Smooth muscle cell (in vitro differentiated cells): Measurements from ENCODE around the gene AP1M1. TPM values are rescaled to one million over a fixed set of nuclear protein-coding genes. Genes with fewer than 3 reads are reported as not detected.

Source experiments
- DNase-seq: peaks from one replicate; lab custom pipeline; 2025; ENCODE audit not compliant: unreplicated experiment; lab: John Stamatoyannopoulos, UW
- H2AFZ ChIP-seq: fragments of 200-600 bp; sonication (generic); 2 replicates; pipeline ENCODE4 v1.6.0; 2016; ENCODE audit warnings: antibody characterized with exemption, low read depth, mild to moderate bottlenecking
- H3F3A ChIP-seq: fragments of 200-600 bp; sonication (generic); 2 replicates; pipeline ENCODE4 v1.6.0; 2017; ENCODE audit warnings: antibody characterized with exemption, low read depth
- H3K27ac ChIP-seq: fragments of 200-600 bp; sonication (generic); 2 replicates; pipeline ENCODE4 v1.5.1; 2016; ENCODE audit warnings: low read depth, mild to moderate bottlenecking
- H3K27me3 ChIP-seq: fragments of 200-600 bp; sonication (generic); 2 replicates; pipeline ENCODE4 v1.6.1; 2016; ENCODE audit warnings: low read depth, mild to moderate bottlenecking
- H3K36me3 ChIP-seq: fragments of 200-600 bp; sonication (generic); 2 replicates; pipeline ENCODE4 v1.5.1; 2016; ENCODE audit warnings: low read depth
- H3K4me1 ChIP-seq: fragments of 200-600 bp; sonication (generic); 2 replicates; pipeline ENCODE4 v1.5.1; 2016; ENCODE audit warnings: low read depth
- H3K4me2 ChIP-seq: fragments of 200-600 bp; sonication (generic); 2 replicates; pipeline ENCODE4 v1.6.0; 2016; ENCODE audit warnings: mild to moderate bottlenecking
- H3K4me3 ChIP-seq: fragments of 200-600 bp; sonication (generic); 2 replicates; pipeline ENCODE4 v1.5.1; 2016; ENCODE audit warnings: mild to moderate bottlenecking
- H3K79me2 ChIP-seq: fragments of 200-600 bp; sonication (generic); 2 replicates; pipeline ENCODE4 v1.6.0; 2016; ENCODE audit warnings: low read depth, mild to moderate bottlenecking
- H3K9ac ChIP-seq: fragments of 200-600 bp; sonication (generic); 2 replicates; pipeline ENCODE4 v1.6.0; 2016; ENCODE audit warnings: low read depth
- H3K9me3 ChIP-seq: fragments of 200-600 bp; sonication (generic); replicated peaks from 2 replicates; pipeline ENCODE4 v1.5.1; 2016; ENCODE audit warnings: low read depth
- H4K20me1 ChIP-seq: fragments of 200-600 bp; sonication (generic); 2 replicates; pipeline ENCODE4 v1.6.0; 2016; ENCODE audit warnings: low read depth
- WGBS: methylation state at CpG from one replicate; pipeline ENCODE4 v1.1.7; 2016; ENCODE audit warnings: low lambda C conversion rate; 5-methylcytosine and 5-hydroxymethylcytosine counted together
- polyA plus RNA-seq: library from polyadenylated mRNA; unstranded; fragments of >200 nt; fragmentation: Nextera tagmentation; extraction: Ambion mirVana; gene quantifications from 2 replicates; pipeline ENCODE4 v1.2.1, GENCODE V29; 2016
- total RNA-seq: library from RNA; depleted of rRNA; stranded (reverse); fragments of >200 nt; gene quantifications from 2 replicates; pipeline ENCODE4 v1.2.3, GENCODE V29; 2014
- TF ChIP-seq, protein P1 (sequence below): fragments of 200-600 bp; sonication (generic); IDR thresholded peaks from 2 replicates; pipeline ENCODE4 v1.5.1; 2017; ENCODE audit warnings: borderline replicate concordance, mild to moderate bottlenecking, antibody characterized with exemption; ENCODE audit not compliant: insufficient read depth, poor library complexity, severe bottlenecking

The AP1M1 gene
- total and polyA plus RNA-seq, 2 experiments from 2014 or later, result 70.6 to 119 TPM

DNA sequence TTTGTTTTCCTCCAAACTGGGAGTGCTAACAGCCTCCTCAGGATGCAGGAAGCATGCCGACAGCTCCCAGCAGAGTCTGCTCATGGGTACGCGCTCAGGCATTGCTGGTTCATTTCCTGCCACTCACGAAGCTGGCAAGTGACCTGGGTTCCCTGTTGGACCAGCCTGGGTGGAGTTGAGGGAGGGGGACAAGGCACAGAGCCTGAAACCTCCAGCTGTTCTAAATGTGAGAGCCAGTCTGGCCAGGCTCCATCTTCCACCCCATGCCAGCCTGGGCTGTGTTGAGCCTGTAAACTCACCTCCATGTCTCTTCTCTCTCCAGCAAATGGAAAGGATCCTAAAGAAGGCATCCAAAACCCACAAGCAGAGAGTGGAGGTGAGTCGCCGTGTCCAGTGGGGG is 7.5 kb upstream of the AP1M1 start:
- H3K4me1 ChIP-seq, result peaks cover 8% of the 10 kb centered on the region
- no peak overlapping the region for H2AFZ ChIP-seq
- H3K4me2 ChIP-seq, result no peak overlapping the region
- no peak for DNase-seq
- H3K9me3 ChIP-seq, result no peaks in the 10 kb centered on the region
- H4K20me1 ChIP-seq, result peaks cover 8% of the 10 kb centered on the region
- TF ChIP-seq, protein P1, sequence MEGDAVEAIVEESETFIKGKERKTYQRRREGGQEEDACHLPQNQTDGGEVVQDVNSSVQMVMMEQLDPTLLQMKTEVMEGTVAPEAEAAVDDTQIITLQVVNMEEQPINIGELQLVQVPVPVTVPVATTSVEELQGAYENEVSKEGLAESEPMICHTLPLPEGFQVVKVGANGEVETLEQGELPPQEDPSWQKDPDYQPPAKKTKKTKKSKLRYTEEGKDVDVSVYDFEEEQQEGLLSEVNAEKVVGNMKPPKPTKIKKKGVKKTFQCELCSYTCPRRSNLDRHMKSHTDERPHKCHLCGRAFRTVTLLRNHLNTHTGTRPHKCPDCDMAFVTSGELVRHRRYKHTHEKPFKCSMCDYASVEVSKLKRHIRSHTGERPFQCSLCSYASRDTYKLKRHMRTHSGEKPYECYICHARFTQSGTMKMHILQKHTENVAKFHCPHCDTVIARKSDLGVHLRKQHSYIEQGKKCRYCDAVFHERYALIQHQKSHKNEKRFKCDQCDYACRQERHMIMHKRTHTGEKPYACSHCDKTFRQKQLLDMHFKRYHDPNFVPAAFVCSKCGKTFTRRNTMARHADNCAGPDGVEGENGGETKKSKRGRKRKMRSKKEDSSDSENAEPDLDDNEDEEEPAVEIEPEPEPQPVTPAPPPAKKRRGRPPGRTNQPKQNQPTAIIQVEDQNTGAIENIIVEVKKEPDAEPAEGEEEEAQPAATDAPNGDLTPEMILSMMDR, result no peak
- no peaks in the 10 kb centered on the region for H3K36me3 ChIP-seq
- WGBS, result 90% methylated on average over 6 of the region's 6 CpGs
- peaks cover 26% of the 10 kb centered on the region for H3K79me2 ChIP-seq
- H3F3A ChIP-seq, result no peaks in the 10 kb centered on the region
- H3K27me3 ChIP-seq, result no peaks in the 10 kb centered on the region
- no peak overlapping the region for H3K27ac ChIP-seq
- H3K9ac ChIP-seq, result no peak overlapping the region
- no peak overlapping the region for H3K4me3 ChIP-seq

DNA sequence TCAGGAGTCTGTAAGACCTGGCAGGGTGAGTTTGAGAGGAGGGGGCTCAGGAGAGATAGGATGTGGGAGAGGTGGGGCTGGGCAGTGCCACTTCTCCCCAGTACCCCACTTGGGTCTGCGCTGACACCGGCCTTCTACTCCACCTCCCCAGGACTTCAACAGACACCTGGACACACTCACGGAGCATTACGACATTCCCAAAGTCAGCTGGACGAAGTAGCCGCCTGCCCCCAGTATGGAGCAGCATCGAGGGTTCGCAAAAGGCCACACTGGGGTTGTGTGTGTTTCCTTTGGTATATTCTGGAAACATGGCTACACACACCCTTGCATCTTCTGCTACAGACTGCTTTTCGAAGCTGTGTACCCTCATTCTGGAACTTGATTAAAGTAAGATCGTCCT is 7.0 kb upstream of the AP1M1 start:
- peaks cover 8% of the 10 kb centered on the region for H4K20me1 ChIP-seq
- H3K4me2 ChIP-seq, result no peak overlapping the region
- DNase-seq, result no peak
- TF ChIP-seq, protein P1, result no peak
- 98% methylated on average over 10 of the region's 10 CpGs for WGBS
- H3K4me1 ChIP-seq, result peaks cover 8% of the 10 kb centered on the region
- H3K9me3 ChIP-seq, result no peaks in the 10 kb centered on the region
- no peak overlapping the region for H3K27ac ChIP-seq
- H2AFZ ChIP-seq, result no peak overlapping the region
- H3K36me3 ChIP-seq, result no peaks in the 10 kb centered on the region
- H3F3A ChIP-seq, result no peaks in the 10 kb centered on the region
- no peak overlapping the region for H3K9ac ChIP-seq
- H3K27me3 ChIP-seq, result no peaks in the 10 kb centered on the region
- H3K79me2 ChIP-seq, result peaks cover 24% of the 10 kb centered on the region
- H3K4me3 ChIP-seq, result no peak overlapping the region

DNA sequence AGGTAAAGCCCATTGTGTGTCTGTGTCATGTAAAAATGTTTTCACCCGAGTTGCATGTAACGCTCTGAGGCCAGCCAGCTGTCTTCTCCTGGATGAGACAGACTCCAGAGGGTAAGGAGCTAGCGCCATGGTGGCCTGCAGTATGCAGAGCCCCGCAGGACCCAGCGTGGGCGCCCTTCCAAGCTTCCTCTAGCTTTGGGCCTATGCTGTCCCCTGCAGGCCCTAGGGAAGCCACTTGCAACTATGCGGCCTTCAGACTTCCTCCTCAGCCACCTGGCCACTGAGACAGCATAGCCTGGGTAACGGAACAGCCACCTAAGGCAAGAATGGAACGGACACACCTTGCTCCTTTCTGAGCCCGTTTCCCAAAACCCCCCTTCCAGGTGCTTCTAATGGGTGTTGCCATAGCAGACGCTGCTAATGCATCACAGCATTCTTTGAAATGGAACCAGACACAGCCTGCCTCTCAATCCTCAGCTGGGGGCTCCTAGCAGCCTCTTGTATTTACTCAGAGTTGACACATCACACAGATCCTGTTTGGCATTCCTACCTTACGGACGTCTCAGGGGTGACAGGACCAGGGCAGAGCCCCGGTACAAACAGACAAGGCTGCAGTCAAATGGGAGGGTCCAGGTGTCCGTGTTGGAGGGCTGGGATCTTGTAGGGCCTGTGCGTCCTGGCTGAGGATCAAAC is 6.3 kb upstream of the AP1M1 start:
- H3K27ac ChIP-seq, result no peak overlapping the region

More for the DNA sequence above, 6.3 kb upstream of the AP1M1 start:
- Histone ChIP-seq H3K27me3 (no peaks in the 10 kb centered on the region), H3K4me2 (no peak overlapping the region), H3K36me3 (no peaks in the 10 kb centered on the region), H2AFZ (no peak overlapping the region), H3K4me3 (no peak overlapping the region), H4K20me1 (peaks cover 6% of the 10 kb centered on the region), H3K9ac (no peak overlapping the region), H3K4me1 (peaks cover 4% of the 10 kb centered on the region), H3F3A (no peaks in the 10 kb centered on the region), H3K9me3 (no peaks in the 10 kb centered on the region), H3K79me2 (peaks cover 18% of the 10 kb centered on the region)
- TF ChIP-seq, protein P1, result no peak
- no peak for DNase-seq
- 96% methylated on average over 16 of the region's 16 CpGs for WGBS
